Mucosa of stomach (tissue), 1 donor: ENCODE measurements around the gene SLC38A10.
A peak's percentile ranks its signal among the peaks of the same experiment; 100 is the strongest.

Experiments used
- H3K27me3 ChIP-seq: one replicate; pipeline ENCODE4 v1.7.0; 2013; ENCODE audit warnings: mild to moderate bottlenecking, low read length; ENCODE audit not compliant: control insufficient read depth, insufficient read depth
- H3K36me3 ChIP-seq: one replicate; pipeline ENCODE4 v1.7.0; 2013; ENCODE audit warnings: low read length; ENCODE audit not compliant: control insufficient read depth, insufficient read depth
- H3K4me1 ChIP-seq: one replicate; pipeline ENCODE4 v1.7.0; 2013; ENCODE audit warnings: mild to moderate bottlenecking, low read length; ENCODE audit not compliant: control insufficient read depth, insufficient read depth
- H3K4me3 ChIP-seq: one replicate; pipeline ENCODE4 v1.7.0; 2013; ENCODE audit warnings: low read length
- H3K9ac ChIP-seq: one replicate; pipeline ENCODE4 v1.7.0; 2013; ENCODE audit warnings: mild to moderate bottlenecking, low read length, moderate library complexity
- H3K9me3 ChIP-seq: one replicate; pipeline ENCODE4 v1.7.0; 2013; ENCODE audit warnings: mild to moderate bottlenecking, low read length, moderate library complexity; ENCODE audit not compliant: control insufficient read depth
- donor health status: Pancreatic carcinoma.

Gene SLC38A10

GRCh38 chr17:81335773-81336157, 40.7 kb upstream of the SLC38A10 start:
- Histone ChIP-seq H3K27me3 (peaks cover 22% of the 10 kb centered on the region), H3K9ac (no peak overlapping the region), H3K4me3 (no peak overlapping the region), H3K9me3 (no peaks in the 10 kb centered on the region), H3K4me1 (peaks cover 51% of the 10 kb centered on the region), H3K36me3 (no peaks in the 10 kb centered on the region)

- Histone ChIP-seq H3K9me3 (no peaks in the 10 kb centered on the region), H3K4me1 (peaks cover 51% of the 10 kb centered on the region)
These were observed 40.1 kb upstream of the SLC38A10 start for GRCh38 chr17:81334987-81335772.

GRCh38 chr17:81334391-81334901, 39.3 kb upstream of the SLC38A10 start:
- no peaks in the 10 kb centered on the region for H3K36me3 ChIP-seq
- H3K4me1 ChIP-seq = peaks cover 51% of the 10 kb centered on the region
- H3K9ac ChIP-seq = no peak overlapping the region
- peaks cover 22% of the 10 kb centered on the region for H3K27me3 ChIP-seq
- H3K9me3 ChIP-seq = no peaks in the 10 kb centered on the region
- no peak overlapping the region for H3K4me3 ChIP-seq

More at GRCh38 chr17:81334987-81335772, 40.1 kb upstream of the SLC38A10 start:
- Histone ChIP-seq H3K4me3 (no peak overlapping the region), H3K27me3 (peaks cover 22% of the 10 kb centered on the region), H3K9ac (no peak overlapping the region), H3K36me3 (no peaks in the 10 kb centered on the region)

- Histone ChIP-seq H3K27me3 (peaks cover 22% of the 10 kb centered on the region), H3K9me3 (no peaks in the 10 kb centered on the region), H3K4me3 (no peak overlapping the region), H3K4me1 (peaks cover 51% of the 10 kb centered on the region), H3K36me3 (no peaks in the 10 kb centered on the region), H3K9ac (no peak overlapping the region)
These were observed 38.7 kb upstream of the SLC38A10 start for GRCh38 chr17:81333616-81334368.

- Histone ChIP-seq H3K4me1 (peaks cover 52% of the 10 kb centered on the region), H3K36me3 (no peaks in the 10 kb centered on the region), H3K27me3 (peaks cover 22% of the 10 kb centered on the region), H3K9ac (no peak overlapping the region), H3K9me3 (no peaks in the 10 kb centered on the region), H3K4me3 (no peak overlapping the region)
These were observed 37.9 kb upstream of the SLC38A10 start for GRCh38 chr17:81332914-81333528.

- no peaks in the 10 kb centered on the region for H3K36me3 ChIP-seq
- H3K4me3 ChIP-seq = no peak overlapping the region
- peaks cover 48% of the 10 kb centered on the region for H3K4me1 ChIP-seq
- peaks cover 22% of the 10 kb centered on the region for H3K27me3 ChIP-seq
- H3K9ac ChIP-seq = no peak overlapping the region
- H3K9me3 ChIP-seq = no peaks in the 10 kb centered on the region
These were observed 37.2 kb upstream of the SLC38A10 start for GRCh38 chr17:81332118-81332834.

- H3K4me3 ChIP-seq = no peak overlapping the region
- H3K9ac ChIP-seq = no peak overlapping the region
- H3K27me3 ChIP-seq = peaks cover 22% of the 10 kb centered on the region
- no peaks in the 10 kb centered on the region for H3K36me3 ChIP-seq
- H3K9me3 ChIP-seq = no peaks in the 10 kb centered on the region
- peaks cover 41% of the 10 kb centered on the region for H3K4me1 ChIP-seq
These were observed 36.5 kb upstream of the SLC38A10 start for GRCh38 chr17:81331527-81332043.

GRCh38 chr17:81330884-81331245, 35.8 kb upstream of the SLC38A10 start:
- peaks cover 36% of the 10 kb centered on the region for H3K4me1 ChIP-seq

GRCh38 chr17:81329927-81330883, 35.1 kb upstream of the SLC38A10 start:
- Histone ChIP-seq H3K36me3 (no peaks in the 10 kb centered on the region), H3K4me3 (no peak overlapping the region), H3K9me3 (no peaks in the 10 kb centered on the region), H3K9ac (peak overlapping the region; percentile 43), H3K27me3 (peaks cover 22% of the 10 kb centered on the region), H3K4me1 (peaks cover 30% of the 10 kb centered on the region)

More at GRCh38 chr17:81330884-81331245, 35.8 kb upstream of the SLC38A10 start:
- Histone ChIP-seq H3K36me3 (no peaks in the 10 kb centered on the region), H3K27me3 (peaks cover 22% of the 10 kb centered on the region), H3K9ac (no peak overlapping the region), H3K9me3 (no peaks in the 10 kb centered on the region), H3K4me3 (no peak overlapping the region)

GRCh38 chr17:81328978-81329926, 34.1 kb upstream of the SLC38A10 start:
- no peak overlapping the region for H3K4me3 ChIP-seq
- H3K36me3 ChIP-seq = no peaks in the 10 kb centered on the region
- H3K27me3 ChIP-seq = peaks cover 18% of the 10 kb centered on the region
- H3K9ac ChIP-seq = peak overlapping the region; percentile 43
- peaks cover 29% of the 10 kb centered on the region for H3K4me1 ChIP-seq
- H3K9me3 ChIP-seq = no peaks in the 10 kb centered on the region
